Measurements from ENCODE around the gene USP20. TPM values are rescaled to one million over a fixed set of nuclear protein-coding genes. Genes with fewer than 3 reads are reported as not detected.
A peak's percentile ranks its signal among the peaks of the same experiment; 100 is the strongest.
"Not testable (repeated sequence)": the region's sequence is repeated elsewhere in the genome, so short reads cannot be mapped to it uniquely, and the experiment has no call there.

Gene USP20
- polyA plus RNA-seq (2013, experiment 1 of 2), result 4.6 TPM
- polyA plus RNA-seq (2013, experiment 2 of 2), result 4.3 TPM

- H3K36me3 ChIP-seq (ENCODE audit: control insufficient read depth, insufficient read depth, low read length), result peaks cover 3% of the 10 kb centered on the region
- no CpG with 5 or more reads among the region's 81 CpGs for WGBS (ENCODE audit: extremely low coverage, insufficient coverage, low lambda C conversion rate)
Observed at GRCh38 chr9:129835128-129835859, at the start of gene USP20, which contains the start of gene C9orf78. Gene USP20, plus strand, starts transcription at chr9:129835458. Its CDS starts 17,098 bp downstream, at chr9:129852556. Gene C9orf78, minus strand, starts transcription at chr9:129835275. Its CDS starts 54 bp downstream, at chr9:129835221.

GRCh38 chr9:129785866-129786265 lies 49.4 kb upstream of the USP20 start:
- Histone ChIP-seq H2BK15ac (replicated peaks; ENCODE audit: low read depth) (no peak overlapping the region), H2BK5ac (ENCODE audit: low read length) (no peak overlapping the region), H3K4me3 (ENCODE audit: low read length) (no peak overlapping the region), H3K4me1 (ENCODE audit: control insufficient read depth, low read depth, low read length) (no peaks in the 10 kb centered on the region), H3K27me3 (ENCODE audit: insufficient read depth, low read length, poor library complexity) (no peaks in the 10 kb centered on the region), H3K18ac (ENCODE audit: low read length) (no peak overlapping the region), H4K5ac (ENCODE audit: low read length) (no peak overlapping the region), H3K23ac (ENCODE audit: low read length) (no peak overlapping the region), H3K56ac (ENCODE audit: low read length) (no peak overlapping the region), H3K36me3 (ENCODE audit: control insufficient read depth, insufficient read depth, low read length) (no peaks in the 10 kb centered on the region), H2AK5ac (ENCODE audit: low read length) (no peak overlapping the region), H3K79me1 (ENCODE audit: low read length) (no peaks in the 10 kb centered on the region), H3K27ac (ENCODE audit: low read depth, low read length) (no peak overlapping the region), H3K4me2 (ENCODE audit: low read length) (no peak overlapping the region), H4K8ac (ENCODE audit: low read depth, low read length) (no peak overlapping the region), H3K79me2 (ENCODE audit: control insufficient read depth, insufficient read depth, low read length) (no peaks in the 10 kb centered on the region), H3K9ac (ENCODE audit: low read length) (no peak overlapping the region), H2BK120ac (ENCODE audit: low read depth, low read length) (no peak overlapping the region), H3K4ac (ENCODE audit: low read depth, low read length) (no peak overlapping the region)
- no peak for DNase-seq
- WGBS (ENCODE audit: extremely low coverage, insufficient coverage, low lambda C conversion rate), result no CpG with 5 or more reads among the region's 1 CpG

More at GRCh38 chr9:129835128-129835859, at the start of gene USP20, which contains the start of gene C9orf78:
- Histone ChIP-seq H3K4me3 (ENCODE audit: low read length) (peak within 1 kb of the TSS; percentile 61), H2AK5ac (ENCODE audit: low read length) (no peak within 1 kb of the TSS), H4K8ac (ENCODE audit: low read depth, low read length) (no peak within 1 kb of the TSS), H3K27ac (ENCODE audit: low read depth, low read length) (peak within 1 kb of the TSS; percentile 20), H2BK15ac (replicated peaks; ENCODE audit: low read depth) (no peak within 1 kb of the TSS), H3K4me2 (ENCODE audit: low read length) (peak within 1 kb of the TSS; percentile 75), H3K18ac (ENCODE audit: low read length) (peak within 1 kb of the TSS; percentile 95), H3K27me3 (ENCODE audit: insufficient read depth, low read length, poor library complexity) (no peaks in the 10 kb centered on the region), H3K4me1 (ENCODE audit: control insufficient read depth, low read depth, low read length) (no peaks in the 10 kb centered on the region), H3K79me1 (ENCODE audit: low read length) (peaks cover 5% of the 10 kb centered on the region), H3K79me2 (ENCODE audit: control insufficient read depth, insufficient read depth, low read length) (peaks cover 4% of the 10 kb centered on the region), H3K9ac (ENCODE audit: low read length) (peak within 1 kb of the TSS; percentile 80), H3K56ac (ENCODE audit: low read length) (peak within 1 kb of the TSS; percentile 84), H3K23ac (ENCODE audit: low read length) (peak within 1 kb of the TSS; percentile 80), H4K5ac (ENCODE audit: low read length) (no peak within 1 kb of the TSS), H3K4ac (ENCODE audit: low read depth, low read length) (peak within 1 kb of the TSS; percentile 78), H2BK120ac (ENCODE audit: low read depth, low read length) (no peak within 1 kb of the TSS), H2BK5ac (ENCODE audit: low read length) (no peak within 1 kb of the TSS)
- DNase-seq, result peak; percentile 98

GRCh38 chr9:129786481-129786880 lies 48.8 kb upstream of the USP20 start:
- Histone ChIP-seq H3K79me2 (ENCODE audit: control insufficient read depth, insufficient read depth, low read length) (no peaks in the 10 kb centered on the region), H2BK15ac (replicated peaks; ENCODE audit: low read depth) (no peak overlapping the region), H2BK5ac (ENCODE audit: low read length) (no peak overlapping the region), H2BK120ac (ENCODE audit: low read depth, low read length) (no peak overlapping the region), H4K8ac (ENCODE audit: low read depth, low read length) (no peak overlapping the region), H3K18ac (ENCODE audit: low read length) (no peak overlapping the region), H2AK5ac (ENCODE audit: low read length) (no peak overlapping the region), H3K4me3 (ENCODE audit: low read length) (no peak overlapping the region), H3K4ac (ENCODE audit: low read depth, low read length) (no peak overlapping the region), H4K5ac (ENCODE audit: low read length) (no peak overlapping the region), H3K4me1 (ENCODE audit: control insufficient read depth, low read depth, low read length) (no peaks in the 10 kb centered on the region), H3K36me3 (ENCODE audit: control insufficient read depth, insufficient read depth, low read length) (no peaks in the 10 kb centered on the region), H3K79me1 (ENCODE audit: low read length) (no peaks in the 10 kb centered on the region), H3K23ac (ENCODE audit: low read length) (no peak overlapping the region), H3K4me2 (ENCODE audit: low read length) (no peak overlapping the region), H3K27me3 (ENCODE audit: insufficient read depth, low read length, poor library complexity) (no peaks in the 10 kb centered on the region), H3K56ac (ENCODE audit: low read length) (no peak overlapping the region), H3K9ac (ENCODE audit: low read length) (no peak overlapping the region), H3K27ac (ENCODE audit: low read depth, low read length) (no peak overlapping the region)
- WGBS (ENCODE audit: extremely low coverage, insufficient coverage, low lambda C conversion rate), result no CpG with 5 or more reads among the region's 10 CpGs
- DNase-seq, result no peak

- H3K79me2 ChIP-seq (ENCODE audit: control insufficient read depth, insufficient read depth, low read length), result no peaks in the 10 kb centered on the region
- no peak overlapping the region for H3K18ac ChIP-seq (ENCODE audit: low read length)
- no peaks in the 10 kb centered on the region for H3K27me3 ChIP-seq (ENCODE audit: insufficient read depth, low read length, poor library complexity)
- H2AK5ac ChIP-seq (ENCODE audit: low read length), result no peak overlapping the region
- H3K27ac ChIP-seq (ENCODE audit: low read depth, low read length), result no peak overlapping the region
- WGBS (ENCODE audit: extremely low coverage, insufficient coverage, low lambda C conversion rate), result no CpG with 5 or more reads among the region's 8 CpGs
- no peak for DNase-seq
- H3K4me2 ChIP-seq (ENCODE audit: low read length), result no peak overlapping the region
- H3K9ac ChIP-seq (ENCODE audit: low read length), result no peak overlapping the region
- no peak overlapping the region for H4K5ac ChIP-seq (ENCODE audit: low read length)
- no peak overlapping the region for H2BK15ac ChIP-seq (replicated peaks; ENCODE audit: low read depth)
- no peak overlapping the region for H3K23ac ChIP-seq (ENCODE audit: low read length)
- no peaks in the 10 kb centered on the region for H3K4me1 ChIP-seq (ENCODE audit: control insufficient read depth, low read depth, low read length)
- no peaks in the 10 kb centered on the region for H3K36me3 ChIP-seq (ENCODE audit: control insufficient read depth, insufficient read depth, low read length)
- no peak overlapping the region for H3K56ac ChIP-seq (ENCODE audit: low read length)
- no peak overlapping the region for H3K4me3 ChIP-seq (ENCODE audit: low read length)
- no peaks in the 10 kb centered on the region for H3K79me1 ChIP-seq (ENCODE audit: low read length)
- no peak overlapping the region for H3K4ac ChIP-seq (ENCODE audit: low read depth, low read length)
- H4K8ac ChIP-seq (ENCODE audit: low read depth, low read length), result no peak overlapping the region
- no peak overlapping the region for H2BK120ac ChIP-seq (ENCODE audit: low read depth, low read length)
- H2BK5ac ChIP-seq (ENCODE audit: low read length), result no peak overlapping the region
Observed at GRCh38 chr9:129794549-129794948, 40.7 kb upstream of the USP20 start.

DNA sequence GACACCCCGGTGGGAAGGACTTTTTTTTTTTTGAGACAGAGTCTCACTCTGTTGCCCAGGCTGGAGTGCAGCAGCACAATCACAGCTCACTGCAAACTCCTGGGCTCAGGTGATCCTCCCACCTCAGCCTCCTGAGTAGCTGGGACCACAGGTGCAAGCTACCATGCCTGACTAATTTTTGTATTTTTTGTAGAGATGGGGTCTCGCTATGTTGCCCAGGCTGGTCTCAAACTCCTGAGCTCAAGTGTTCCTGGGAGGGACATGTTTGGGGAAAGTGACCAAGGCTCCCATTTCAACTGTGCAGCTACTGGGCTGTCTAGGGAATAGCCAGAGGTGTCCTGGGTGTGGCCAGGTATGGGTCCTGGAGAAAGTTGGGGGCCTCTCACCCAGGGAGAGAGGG lies 39.2 kb upstream of the USP20 start:
- H3K9ac ChIP-seq (ENCODE audit: low read length); H2BK5ac ChIP-seq (ENCODE audit: low read length); H3K23ac ChIP-seq (ENCODE audit: low read length); H2BK120ac ChIP-seq (ENCODE audit: low read depth, low read length); H3K4me2 ChIP-seq (ENCODE audit: low read length); H3K4me3 ChIP-seq (ENCODE audit: low read length); H4K5ac ChIP-seq (ENCODE audit: low read length); H3K4me1 ChIP-seq (ENCODE audit: control insufficient read depth, low read depth, low read length); H3K56ac ChIP-seq (ENCODE audit: low read length); H3K27me3 ChIP-seq (ENCODE audit: insufficient read depth, low read length, poor library complexity); DNase-seq; H2AK5ac ChIP-seq (ENCODE audit: low read length); H3K79me1 ChIP-seq (ENCODE audit: low read length); H3K36me3 ChIP-seq (ENCODE audit: control insufficient read depth, insufficient read depth, low read length); H3K18ac ChIP-seq (ENCODE audit: low read length); H3K27ac ChIP-seq (ENCODE audit: low read depth, low read length); H2BK15ac ChIP-seq (replicated peaks; ENCODE audit: low read depth); H3K4ac ChIP-seq (ENCODE audit: low read depth, low read length); H4K8ac ChIP-seq (ENCODE audit: low read depth, low read length); H3K79me2 ChIP-seq (ENCODE audit: control insufficient read depth, insufficient read depth, low read length): not testable (repeated sequence)
- no CpG with 5 or more reads among the region's 2 CpGs for WGBS (ENCODE audit: extremely low coverage, insufficient coverage, low lambda C conversion rate)

Measured in mesendoderm (in vitro differentiated cells).